BJ (cell line): ENCODE measurements around the gene NDUFS3. TPM values are rescaled to one million over a fixed set of nuclear protein-coding genes. Genes with fewer than 3 reads are reported as not detected.
A peak's percentile ranks its signal among the peaks of the same experiment; 100 is the strongest.

Experiments
- CTCF ChIA-PET: fragments of 350-600 bp; formaldehyde crosslinking; extraction: SDS; loops from one replicate; lab custom pipeline; 2021; ENCODE audit warnings: antibody characterized with exemption, inconsistent platforms; lab: Yijun Ruan, JAX
- POLR2A ChIA-PET: fragments of 300-600 bp; sonication (Branson Sonifier 250); formaldehyde crosslinking; extraction: SDS; loops from one replicate; lab custom pipeline; 2021; ENCODE audit warnings: antibody characterized with exemption; lab: Charles Lee
- DNase-seq: peaks from one replicate; pipeline ENCODE4 v3.0.0-alpha.2; 2011; ENCODE audit warnings: low read depth
- H3K27me3 ChIP-seq: 2 replicates; pipeline ENCODE4 v1.6.0; 2011; ENCODE audit warnings: low read length; ENCODE audit not compliant: control insufficient read depth, insufficient read depth
- H3K36me3 ChIP-seq: 2 replicates; pipeline ENCODE4 v1.5.1; 2011; ENCODE audit warnings: low read length; ENCODE audit not compliant: control insufficient read depth, insufficient read depth
- H3K4me3 ChIP-seq: 2 replicates; pipeline ENCODE4 v1.5.1; 2011; ENCODE audit warnings: low read depth, mild to moderate bottlenecking, control low read depth, low read length
- polyA plus RNA-seq: library from polyadenylated mRNA; depleted of rRNA; stranded (reverse); fragments of >200 nt; gene quantifications from 2 replicates; pipeline ENCODE4 v1.2.3, GENCODE V29; 2011
- TF ChIP-seq, protein P1 (sequence below): IDR thresholded peaks from 2 replicates; pipeline ENCODE4 v1.5.1; 2011; ENCODE audit warnings: low read depth, mild to moderate bottlenecking, control low read depth, inconsistent platforms, low read length, moderate library complexity; ENCODE audit not compliant: insufficient read depth

NDUFS3 gene
- polyA plus RNA-seq, 1 experiment, result 98.0 TPM

DNA sequence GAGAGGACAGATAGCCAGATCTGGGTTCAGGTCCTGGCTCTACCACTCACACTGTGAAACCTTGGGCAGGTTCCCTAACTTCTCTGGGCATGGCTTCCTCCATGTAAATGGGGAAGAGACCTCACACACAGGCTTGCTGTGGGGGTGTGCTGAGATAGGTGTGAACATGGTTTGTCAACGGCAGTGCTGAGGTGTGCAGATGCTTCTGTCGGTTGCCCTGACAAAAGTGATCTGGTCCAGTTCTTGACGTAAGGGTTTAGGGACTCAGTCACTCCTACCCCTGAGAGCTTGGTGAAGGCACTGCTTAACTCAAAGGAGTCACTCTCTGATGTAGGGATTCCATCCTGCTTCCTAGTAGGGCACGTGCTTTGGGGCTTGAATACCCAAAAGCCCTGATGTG is 13.4 kb downstream of the NDUFS3 start:
- ChIA-PET CTCF (interaction anchor here (0.7 to 2.0 kb wide), 3 partner anchors 9 to 25 kb away, joined by 3 to 7 read pairs (median 5); no protein-coding TSS in a partner anchor), POLR2A (no interaction called here)
- DNase-seq, result no peak
- Histone ChIP-seq H3K4me3 (no peak overlapping the region), H3K27me3 (peaks cover 45% of the 10 kb centered on the region), H3K36me3 (no peaks in the 10 kb centered on the region)
- TF ChIP-seq, protein P1, sequence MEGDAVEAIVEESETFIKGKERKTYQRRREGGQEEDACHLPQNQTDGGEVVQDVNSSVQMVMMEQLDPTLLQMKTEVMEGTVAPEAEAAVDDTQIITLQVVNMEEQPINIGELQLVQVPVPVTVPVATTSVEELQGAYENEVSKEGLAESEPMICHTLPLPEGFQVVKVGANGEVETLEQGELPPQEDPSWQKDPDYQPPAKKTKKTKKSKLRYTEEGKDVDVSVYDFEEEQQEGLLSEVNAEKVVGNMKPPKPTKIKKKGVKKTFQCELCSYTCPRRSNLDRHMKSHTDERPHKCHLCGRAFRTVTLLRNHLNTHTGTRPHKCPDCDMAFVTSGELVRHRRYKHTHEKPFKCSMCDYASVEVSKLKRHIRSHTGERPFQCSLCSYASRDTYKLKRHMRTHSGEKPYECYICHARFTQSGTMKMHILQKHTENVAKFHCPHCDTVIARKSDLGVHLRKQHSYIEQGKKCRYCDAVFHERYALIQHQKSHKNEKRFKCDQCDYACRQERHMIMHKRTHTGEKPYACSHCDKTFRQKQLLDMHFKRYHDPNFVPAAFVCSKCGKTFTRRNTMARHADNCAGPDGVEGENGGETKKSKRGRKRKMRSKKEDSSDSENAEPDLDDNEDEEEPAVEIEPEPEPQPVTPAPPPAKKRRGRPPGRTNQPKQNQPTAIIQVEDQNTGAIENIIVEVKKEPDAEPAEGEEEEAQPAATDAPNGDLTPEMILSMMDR, result no peak

GRCh38 chr11:47592970-47593369 is 14.1 kb downstream of the NDUFS3 start:
- DNase-seq, result no peak

GRCh38 chr11:47593492-47593933 is 14.6 kb downstream of the NDUFS3 start:
- ChIA-PET POLR2A (no interaction called here), CTCF (no interaction called here)
- Histone ChIP-seq H3K36me3 (no peaks in the 10 kb centered on the region), H3K27me3 (peaks cover 45% of the 10 kb centered on the region), H3K4me3 (no peak overlapping the region; the same call in 1 of the 2 replicates)
- no peak for DNase-seq
- TF ChIP-seq, protein P1, result no peak

More at GRCh38 chr11:47592970-47593369, 14.1 kb downstream of the NDUFS3 start:
- ChIA-PET CTCF (interaction anchor here (2.0 kb wide), 1 partner anchor 14 kb away, joined by 7 read pairs; no protein-coding TSS in a partner anchor), POLR2A (no interaction called here)
- H3K27me3 ChIP-seq, result peaks cover 45% of the 10 kb centered on the region
- TF ChIP-seq, protein P1, result no peak
- no peak overlapping the region for H3K4me3 ChIP-seq
- no peaks in the 10 kb centered on the region for H3K36me3 ChIP-seq

GRCh38 chr11:47593934-47594855 is 15.3 kb downstream of the NDUFS3 start, which contains the start of gene C1QTNF4:
Gene C1QTNF4, minus strand, starts transcription at chr11:47594411. Its CDS starts 3,601 bp downstream, at chr11:47590810.
- DNase-seq, result no peak
- Histone ChIP-seq H3K36me3 (no peaks in the 10 kb centered on the region), H3K27me3 (peaks cover 42% of the 10 kb centered on the region), H3K4me3 (peak within 1 kb of the TSS; percentile 21)
- ChIA-PET POLR2A (no interaction called here), CTCF (interaction anchor here (1.4 kb wide), 1 partner anchor 17 kb away, joined by 3 read pairs; no protein-coding TSS in a partner anchor)
- TF ChIP-seq, protein P1, result no peak

DNA sequence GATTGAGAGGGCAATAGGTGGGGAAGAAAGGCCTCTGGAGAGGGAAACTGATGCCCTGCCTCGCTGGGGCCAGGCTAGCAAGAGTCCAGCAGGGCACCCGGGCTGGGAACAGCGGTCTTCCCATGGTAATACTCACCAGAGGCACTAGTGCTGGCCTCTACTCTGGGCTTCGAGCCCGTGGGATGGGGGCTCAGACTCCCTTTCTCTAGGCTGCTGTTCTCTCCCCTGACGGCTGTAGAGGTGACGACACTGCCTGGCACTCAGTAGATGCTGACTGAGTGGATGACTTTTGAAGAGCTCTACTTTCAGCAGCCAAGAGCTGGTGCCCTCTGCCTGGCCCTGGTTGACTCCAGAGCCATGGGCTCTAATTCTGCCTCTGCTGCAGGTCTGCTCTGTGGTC is 16.2 kb downstream of the NDUFS3 start:
- CTCF ChIA-PET, result interaction anchor here (1.2 to 1.4 kb wide), 2 partner anchors 11 to 18 kb away, joined by 3 to 5 read pairs; no protein-coding TSS in a partner anchor
- DNase-seq, result no peak
- POLR2A ChIA-PET, result no interaction called here

More for the DNA sequence above, 16.2 kb downstream of the NDUFS3 start:
- Histone ChIP-seq H3K4me3 (no peak overlapping the region), H3K36me3 (no peaks in the 10 kb centered on the region), H3K27me3 (peaks cover 37% of the 10 kb centered on the region)
- TF ChIP-seq, protein P1, result no peak
